ENCODE data around the gene ACSL3.
"Not testable (repeated sequence)": the region's sequence is repeated elsewhere in the genome, so short reads cannot be mapped to it uniquely, and the experiment has no call there.

The ACSL3 gene

GRCh38 chr2:222904557-222905258 lies 43.9 kb downstream of the ACSL3 start:
- no peak overlapping the region for H3K27ac ChIP-seq
- DNase-seq (ENCODE audit: low read depth, low spot score) = no peak

- no peak for DNase-seq (ENCODE audit: low read depth, low spot score)
- H3K27ac ChIP-seq = no peak overlapping the region
Observed at GRCh38 chr2:222907048-222907447, 46.2 kb downstream of the ACSL3 start.

- H3K27ac ChIP-seq = no peak overlapping the region
- no peak for DNase-seq (ENCODE audit: low read depth, low spot score)
Observed at GRCh38 chr2:222907790-222908441, 47.1 kb downstream of the ACSL3 start.

- H3K27ac ChIP-seq = no peak overlapping the region
- DNase-seq (ENCODE audit: low read depth, low spot score) = no peak
Observed at GRCh38 chr2:222909286-222909685, 48.5 kb downstream of the ACSL3 start.

- DNase-seq (ENCODE audit: low read depth, low spot score) = no peak
- no peak overlapping the region for H3K27ac ChIP-seq
Observed at GRCh38 chr2:222912117-222912516, 51.3 kb downstream of the ACSL3 start.

GRCh38 chr2:222912776-222913175 lies 51.9 kb downstream of the ACSL3 start:
- H3K27ac ChIP-seq = no peak overlapping the region
- no peak for DNase-seq (ENCODE audit: low read depth, low spot score)

- H3K27ac ChIP-seq = no peak overlapping the region
- DNase-seq (ENCODE audit: low read depth, low spot score) = no peak
Observed at GRCh38 chr2:222915092-222915957, 54.5 kb downstream of the ACSL3 start.

GRCh38 chr2:222916229-222917197 lies 55.7 kb downstream of the ACSL3 start:
- DNase-seq (ENCODE audit: low read depth, low spot score) = no peak
- no peak overlapping the region for H3K27ac ChIP-seq

GRCh38 chr2:222917212-222917611 lies 56.4 kb downstream of the ACSL3 start:
- not testable (repeated sequence) for DNase-seq (ENCODE audit: low read depth, low spot score); H3K27ac ChIP-seq

- DNase-seq (ENCODE audit: low read depth, low spot score) = no peak
- H3K27ac ChIP-seq = no peak overlapping the region
Observed at GRCh38 chr2:222919841-222920526, 59.1 kb downstream of the ACSL3 start.

GRCh38 chr2:222920657-222921186 lies 59.9 kb downstream of the ACSL3 start:
- DNase-seq (ENCODE audit: low read depth, low spot score) = no peak
- H3K27ac ChIP-seq = no peak overlapping the region

- H3K27ac ChIP-seq = no peak overlapping the region
- no peak for DNase-seq (ENCODE audit: low read depth, low spot score)
Observed at GRCh38 chr2:222922019-222922800, 61.4 kb downstream of the ACSL3 start.

- DNase-seq (ENCODE audit: low read depth, low spot score) = no peak
- no peak overlapping the region for H3K27ac ChIP-seq
Observed at GRCh38 chr2:222926915-222927314, 66.1 kb downstream of the ACSL3 start.

- no peak overlapping the region for H3K27ac ChIP-seq
- DNase-seq (ENCODE audit: low read depth, low spot score) = no peak
Observed at GRCh38 chr2:222927600-222927999, 66.8 kb downstream of the ACSL3 start.

- H3K27ac ChIP-seq = no peak overlapping the region
- DNase-seq (ENCODE audit: low read depth, low spot score) = no peak
Observed at GRCh38 chr2:222928335-222928734, 67.5 kb downstream of the ACSL3 start.

- H3K27ac ChIP-seq = no peak overlapping the region
- no peak for DNase-seq (ENCODE audit: low read depth, low spot score)
Observed at GRCh38 chr2:222930862-222931261, 70.0 kb downstream of the ACSL3 start.

- no peak for DNase-seq (ENCODE audit: low read depth, low spot score)
- H3K27ac ChIP-seq = no peak overlapping the region
Observed at GRCh38 chr2:222931659-222932058, 70.8 kb downstream of the ACSL3 start.

- no peak overlapping the region for H3K27ac ChIP-seq
- DNase-seq (ENCODE audit: low read depth, low spot score) = no peak
Observed at GRCh38 chr2:222933458-222933857, 72.6 kb downstream of the ACSL3 start.
